ENCODE measurements around the gene TMTC3.
"Not testable (repeated sequence)": the region's sequence is repeated elsewhere in the genome, so short reads cannot be mapped to it uniquely, and the experiment has no call there.

Gene TMTC3

DNA sequence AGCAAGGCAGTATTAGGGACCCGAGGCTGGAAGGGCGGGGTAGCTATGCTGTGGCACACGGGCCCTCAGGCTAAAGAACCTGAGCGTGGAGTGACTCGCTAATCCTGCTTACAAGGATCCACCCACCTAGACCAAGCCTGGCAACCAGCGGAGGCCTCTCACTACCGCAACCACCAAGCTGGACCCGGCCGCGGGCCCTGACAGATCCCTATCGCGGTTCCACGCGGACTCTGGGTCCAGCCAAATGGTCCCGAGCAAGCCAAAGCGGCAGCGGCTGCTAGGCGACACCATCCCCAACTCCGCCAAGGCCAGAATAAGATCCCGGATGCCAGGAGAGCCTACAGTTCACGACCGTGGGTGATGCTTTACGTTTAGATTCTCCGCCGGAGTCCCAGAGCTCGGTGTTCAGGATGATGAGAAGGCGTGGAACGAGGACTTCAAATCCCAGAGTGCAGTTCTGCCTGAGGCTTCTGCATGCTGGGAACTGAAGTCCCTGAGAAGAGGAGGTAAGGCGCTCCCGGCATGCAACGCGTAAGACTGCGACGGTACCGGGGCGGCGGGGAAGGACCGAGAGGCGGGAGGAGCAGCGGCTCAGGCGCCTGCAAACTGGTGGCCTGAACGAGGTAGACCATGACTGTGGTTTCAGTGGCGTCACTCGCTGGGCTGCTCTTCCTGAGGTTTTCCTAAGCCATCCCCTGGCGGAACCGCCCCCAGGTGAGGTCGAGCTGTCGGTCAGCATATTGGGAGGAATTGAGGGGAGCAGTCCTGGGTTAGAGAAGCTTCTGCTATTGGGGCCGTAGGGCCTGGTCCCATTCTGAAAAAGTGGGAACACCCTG, at the start of gene TMTC3, which contains the start of gene CEP290:
TMTC3 (plus strand) TSS at position 534 of the 836 bp plus-strand sequence. CDS start 6,009 bp downstream, outside the sequence.
CEP290 (minus strand) TSS at position 315 of the 836 bp plus-strand sequence. CDS start 781 bp downstream, outside the sequence.
- peak; percentile 98 for DNase-seq

DNA sequence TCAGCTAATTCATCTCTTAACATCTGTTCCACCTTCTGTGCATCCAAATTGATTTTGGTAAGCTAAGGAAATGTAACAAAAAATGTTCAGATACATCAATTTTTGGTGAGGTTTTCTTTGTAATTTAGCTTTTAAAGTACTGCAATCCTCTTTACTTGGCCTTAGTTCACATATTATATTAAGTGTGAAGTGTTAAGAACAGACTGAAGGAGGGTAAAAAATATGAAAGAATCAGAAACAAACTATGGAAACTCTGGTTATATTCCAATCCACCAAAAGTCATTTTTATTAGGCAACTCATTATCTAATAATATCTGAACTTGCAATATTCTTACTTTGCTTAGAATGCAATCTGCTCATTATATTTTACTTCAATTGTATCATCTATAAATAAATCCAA, 49.3 kb upstream of the TMTC3 start:
- no peak for DNase-seq

DNA sequence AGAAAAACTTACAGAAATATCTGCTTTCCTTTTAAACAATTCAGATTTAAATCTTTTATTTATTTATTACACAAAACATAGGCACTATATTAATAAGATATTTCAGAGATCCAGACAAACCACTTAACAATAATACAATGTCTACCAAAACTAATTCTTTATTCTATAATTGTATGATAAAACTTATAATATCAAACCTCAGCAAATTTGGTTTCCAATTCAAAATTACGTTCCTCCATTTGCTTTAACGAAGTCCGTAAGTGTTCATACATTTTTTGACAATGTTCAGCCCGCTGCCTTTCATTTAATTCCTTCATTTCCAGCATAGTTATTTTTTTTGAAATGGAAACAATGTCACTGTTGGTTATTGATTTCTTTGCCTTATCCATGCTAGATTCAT, 48.5 kb upstream of the TMTC3 start:
- no peak for DNase-seq

DNA sequence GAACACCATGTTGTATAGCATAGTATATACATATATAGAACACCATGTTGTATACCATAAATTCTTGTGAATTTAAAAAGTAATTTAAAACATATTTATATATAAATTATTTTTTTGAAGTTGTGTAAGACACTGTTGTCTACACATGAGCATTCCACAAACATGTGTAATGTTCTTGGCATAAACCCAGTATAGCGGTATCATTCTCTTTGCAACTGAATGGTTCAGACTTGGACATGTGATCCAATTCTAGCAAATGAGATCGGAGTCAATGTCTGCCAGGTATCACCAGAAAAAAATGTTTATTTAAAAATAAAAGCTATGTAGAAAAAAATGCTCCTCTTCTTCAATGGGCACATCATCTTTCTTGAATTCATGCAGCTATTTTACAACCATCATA, 34.1 kb upstream of the TMTC3 start:
- DNase-seq = no peak

DNA sequence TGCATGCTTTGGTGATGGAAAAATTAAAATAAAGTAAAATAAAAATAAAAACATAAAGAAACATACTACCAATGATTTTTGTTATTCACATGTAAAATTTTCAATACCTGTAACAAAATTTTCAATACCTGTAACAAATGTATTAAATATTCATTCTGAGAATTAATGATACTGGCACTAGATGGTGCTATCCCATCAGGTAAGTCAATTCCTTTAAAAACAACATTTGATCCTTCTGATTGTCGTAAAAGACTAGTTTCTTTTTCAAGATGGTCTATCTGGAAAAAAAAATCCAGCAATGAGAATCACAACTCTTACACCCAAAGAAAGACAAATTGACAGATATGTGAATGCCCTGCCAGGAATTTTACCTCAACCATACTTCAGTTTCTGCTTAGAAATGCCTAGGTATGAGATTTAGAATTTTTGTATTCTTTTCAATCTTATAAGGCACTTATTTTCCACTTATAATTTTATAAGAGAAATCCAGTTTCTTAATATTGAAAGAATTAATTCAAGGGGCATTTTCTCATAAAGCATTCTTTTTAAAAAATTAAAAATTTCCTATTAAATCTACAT, 30.9 kb upstream of the TMTC3 start:
- DNase-seq = peak; percentile 24

DNA sequence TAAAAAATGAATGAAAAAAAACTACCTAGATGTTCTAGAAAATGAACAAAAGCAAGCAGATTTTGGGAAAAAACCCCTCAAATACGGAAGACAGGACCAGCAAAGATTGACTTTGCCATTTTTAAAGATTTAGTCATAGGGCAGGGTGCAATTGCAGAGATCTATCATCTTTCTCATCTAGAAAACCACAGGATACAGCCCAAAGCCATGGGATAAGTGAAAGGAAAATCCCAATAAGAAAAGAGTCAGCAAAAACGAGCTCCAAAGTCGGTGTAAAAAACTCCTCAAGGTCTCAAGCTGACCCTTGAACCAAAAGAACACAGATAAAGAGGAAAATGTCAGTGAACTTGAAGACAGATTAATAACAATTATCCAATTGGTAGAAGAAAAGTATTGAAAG, 28.2 kb upstream of the TMTC3 start:
- DNase-seq = no peak

DNA sequence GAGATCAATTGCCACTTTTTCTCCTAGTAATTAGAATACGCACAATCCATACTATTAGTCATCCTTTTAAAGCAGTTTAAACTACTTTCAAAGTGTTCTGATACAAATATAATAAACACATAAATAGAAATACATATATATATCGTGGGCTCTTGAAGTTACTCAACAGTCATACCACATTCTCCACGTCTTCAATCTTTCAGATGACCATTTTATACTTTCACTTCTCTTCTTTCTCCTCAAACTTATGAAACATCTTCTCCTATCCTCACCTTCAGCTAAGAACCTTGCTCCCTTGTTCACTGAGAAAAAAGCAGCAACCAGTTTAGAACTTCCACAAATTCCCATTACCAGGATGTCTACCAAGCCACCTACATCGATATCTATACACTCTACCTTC, 19.4 kb upstream of the TMTC3 start:
- DNase-seq = no peak

DNA sequence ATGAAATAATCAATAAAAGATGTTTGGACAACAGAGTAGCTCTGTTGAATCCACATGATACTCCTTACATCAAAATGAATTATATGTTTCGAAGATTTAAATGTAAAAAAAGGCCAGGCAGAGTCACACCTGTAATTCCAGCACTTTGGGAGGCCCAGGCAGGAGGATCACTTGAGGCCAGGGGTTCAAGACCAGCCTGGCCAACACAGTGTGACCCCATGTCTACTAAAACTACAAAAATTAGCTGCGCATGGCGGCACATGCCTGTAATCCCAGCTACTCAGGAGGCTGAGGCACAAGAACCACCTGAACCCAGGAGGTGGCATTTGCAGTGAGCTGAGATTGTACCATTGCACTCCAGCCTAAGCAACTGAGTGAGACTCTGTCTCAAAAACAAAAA, 15.0 kb upstream of the TMTC3 start:
- DNase-seq = no peak

DNA sequence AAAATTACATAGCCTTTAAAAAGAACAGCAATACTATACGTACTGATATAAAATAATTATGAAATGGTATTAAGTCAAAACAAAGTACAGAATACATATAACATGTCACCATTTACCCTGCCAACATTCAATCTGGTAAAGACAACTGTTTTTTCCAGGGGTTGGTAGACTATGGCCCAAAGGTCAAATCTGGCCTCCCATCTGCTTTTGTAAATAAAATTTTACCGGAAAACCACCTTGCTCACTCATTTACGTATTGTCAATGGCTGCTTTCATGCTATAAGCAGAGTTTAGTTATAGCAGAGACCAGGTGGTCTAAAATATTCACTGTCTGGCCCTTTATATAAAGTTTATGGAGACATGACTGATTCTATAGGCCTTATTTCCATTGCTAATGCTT, 14.3 kb upstream of the TMTC3 start:
- DNase-seq = no peak

DNA sequence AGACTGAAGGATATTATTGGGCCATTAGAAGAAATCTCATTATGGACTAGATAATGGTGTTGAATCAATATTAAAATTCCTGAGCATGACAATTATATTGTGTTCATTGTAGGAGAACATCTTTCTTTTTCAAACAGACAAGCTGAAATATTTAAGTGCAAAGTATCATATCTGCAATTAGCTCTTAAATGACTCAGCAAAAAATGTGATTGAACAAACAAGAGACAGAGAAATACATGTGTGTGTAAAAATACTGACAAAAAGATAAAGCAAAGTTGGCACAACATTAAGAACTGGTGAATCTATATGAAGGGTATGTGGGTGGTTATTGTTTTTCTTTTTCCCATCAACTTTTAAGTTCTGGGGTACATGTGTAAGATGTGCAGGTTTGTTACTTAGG, 9.7 kb upstream of the TMTC3 start:
- DNase-seq = no peak

DNA sequence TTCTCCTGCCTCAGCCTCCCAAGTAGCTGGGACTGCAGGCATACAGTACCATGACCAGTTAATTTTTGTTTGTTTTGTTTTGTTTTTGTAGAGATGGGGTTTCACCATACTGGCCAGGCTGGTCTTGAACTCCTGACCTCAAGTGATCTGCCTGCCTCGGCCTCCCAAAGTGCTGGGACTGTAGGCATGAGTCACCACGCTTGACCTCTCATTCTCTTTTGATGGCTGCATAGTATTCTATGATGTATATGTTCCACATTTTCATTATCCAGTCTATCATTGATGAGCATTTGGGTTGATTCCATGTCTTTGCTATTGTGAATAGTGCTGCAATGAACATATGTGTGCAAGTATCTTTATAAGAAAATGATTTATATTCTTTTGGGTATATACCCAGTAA, 8.9 kb upstream of the TMTC3 start:
- DNase-seq = not testable (repeated sequence)

DNA sequence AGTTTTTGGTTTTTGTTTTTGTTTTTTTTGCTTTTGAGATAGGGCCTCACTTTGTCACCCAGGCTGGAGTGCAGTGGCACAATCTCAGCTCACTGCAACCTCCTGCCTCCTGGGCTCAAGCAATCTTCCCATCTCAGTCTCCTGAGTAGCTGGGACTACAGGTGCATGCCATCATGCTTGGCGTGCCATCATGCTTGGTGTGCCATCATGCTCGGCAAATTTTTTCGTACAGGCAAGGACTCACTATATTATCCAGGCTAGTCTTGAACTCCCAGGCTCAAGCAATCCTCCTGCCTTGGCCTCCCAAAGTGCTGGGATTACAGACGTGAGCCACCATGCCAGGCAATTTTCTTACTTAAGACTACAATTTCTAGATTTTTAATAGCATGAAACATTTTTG, 2.4 kb upstream of the TMTC3 start:
- DNase-seq = not testable (repeated sequence)

DNA sequence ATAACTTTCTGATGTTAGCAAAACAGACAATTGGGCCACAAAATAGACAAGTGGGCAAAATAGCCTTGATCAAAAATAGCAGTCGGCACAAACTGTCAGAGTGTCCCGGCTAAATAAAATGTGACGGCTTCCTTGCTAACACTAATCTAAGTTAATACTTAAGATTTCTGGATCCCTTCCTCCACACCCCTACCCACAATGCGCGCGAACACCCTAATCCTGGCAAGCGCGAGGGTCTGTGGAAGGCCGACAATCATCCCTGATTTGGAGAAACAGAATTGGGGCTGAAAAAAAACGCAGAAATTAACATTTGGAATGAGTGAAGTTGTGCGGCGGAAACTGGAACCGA, 708 bp upstream of the TMTC3 start:
- DNase-seq = no peak

DNA sequence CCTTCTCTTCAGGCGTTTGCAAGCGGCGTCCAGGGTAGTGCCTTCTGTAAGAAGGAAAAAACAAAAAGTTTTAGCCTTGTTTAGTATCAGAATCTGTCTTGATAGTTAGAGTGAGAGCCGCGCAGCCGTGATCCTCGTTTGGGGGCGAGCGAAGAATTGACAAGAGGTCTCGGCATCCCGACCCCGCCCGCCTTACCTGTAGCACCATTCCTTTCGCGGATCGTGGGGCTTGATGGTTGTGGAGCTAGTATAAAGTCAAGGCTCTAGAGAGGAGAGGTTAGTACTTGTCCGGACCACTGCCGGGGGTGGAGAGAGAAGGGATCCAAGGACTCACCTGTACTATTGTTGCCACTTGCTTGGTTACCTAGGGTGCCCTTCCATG, 494 bp downstream of the TMTC3 start:
- peak; percentile 44 for DNase-seq

DNA sequence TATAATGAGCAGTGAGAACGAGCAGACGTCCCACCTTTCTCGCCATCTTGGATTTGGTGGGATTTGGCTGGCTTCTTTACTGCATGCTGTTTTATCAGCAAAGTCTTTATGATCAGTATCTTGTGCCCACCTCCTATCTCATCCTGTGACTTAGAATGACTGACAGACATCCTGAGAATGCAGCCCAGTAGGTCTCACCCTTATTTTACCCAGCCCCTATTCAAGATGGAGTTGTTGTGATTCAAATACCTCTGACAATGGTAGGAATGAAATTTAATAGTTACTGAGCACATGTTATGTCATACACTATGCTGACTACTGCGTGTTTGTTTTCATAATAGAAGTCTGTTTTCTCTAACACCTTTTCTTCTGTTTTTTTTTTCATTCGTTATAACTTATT, 1.9 kb downstream of the TMTC3 start:
- DNase-seq = no peak

DNA sequence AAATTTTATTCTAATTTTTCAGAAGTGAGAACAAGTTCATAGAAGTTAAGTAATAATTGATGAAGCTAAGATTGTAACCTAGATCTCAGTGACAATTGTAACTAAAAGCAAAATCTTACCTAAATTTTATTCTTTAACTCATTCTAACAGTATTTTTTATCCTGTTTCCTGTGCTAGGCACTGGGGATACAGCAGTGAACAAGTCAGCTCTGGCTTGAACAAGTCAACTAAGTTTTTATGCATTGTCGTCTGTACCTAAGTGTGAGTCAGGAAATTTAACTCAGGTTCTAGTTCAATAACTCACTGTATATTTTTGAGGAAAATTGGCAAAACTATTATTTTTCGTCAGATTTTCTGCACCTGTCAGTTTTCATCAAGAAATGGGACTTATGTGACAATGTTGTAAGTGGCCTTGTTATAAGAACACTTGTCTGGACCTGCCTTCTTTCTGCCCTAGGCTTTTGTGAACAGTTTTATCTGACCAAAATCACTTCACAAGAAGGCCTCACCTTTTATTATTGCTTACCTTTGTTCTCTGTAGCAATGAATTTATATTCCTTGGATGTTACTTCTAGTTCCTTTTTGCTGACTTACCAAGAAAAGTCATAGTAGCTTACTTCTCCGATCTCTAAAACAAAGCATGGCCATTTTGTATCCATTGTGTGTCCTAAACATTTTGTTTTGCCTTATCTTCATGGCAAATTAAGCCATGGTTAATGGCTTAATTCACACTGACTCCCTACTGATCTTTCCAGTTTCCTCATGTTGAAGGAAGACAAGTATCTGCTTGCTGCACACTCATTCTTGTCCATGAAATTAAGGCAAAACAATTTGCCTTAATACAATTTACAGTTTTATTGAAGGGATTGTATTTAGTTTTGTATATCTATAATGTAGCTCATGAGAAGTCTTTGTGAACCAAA, 2.7 kb downstream of the TMTC3 start:
- DNase-seq = no peak

DNA sequence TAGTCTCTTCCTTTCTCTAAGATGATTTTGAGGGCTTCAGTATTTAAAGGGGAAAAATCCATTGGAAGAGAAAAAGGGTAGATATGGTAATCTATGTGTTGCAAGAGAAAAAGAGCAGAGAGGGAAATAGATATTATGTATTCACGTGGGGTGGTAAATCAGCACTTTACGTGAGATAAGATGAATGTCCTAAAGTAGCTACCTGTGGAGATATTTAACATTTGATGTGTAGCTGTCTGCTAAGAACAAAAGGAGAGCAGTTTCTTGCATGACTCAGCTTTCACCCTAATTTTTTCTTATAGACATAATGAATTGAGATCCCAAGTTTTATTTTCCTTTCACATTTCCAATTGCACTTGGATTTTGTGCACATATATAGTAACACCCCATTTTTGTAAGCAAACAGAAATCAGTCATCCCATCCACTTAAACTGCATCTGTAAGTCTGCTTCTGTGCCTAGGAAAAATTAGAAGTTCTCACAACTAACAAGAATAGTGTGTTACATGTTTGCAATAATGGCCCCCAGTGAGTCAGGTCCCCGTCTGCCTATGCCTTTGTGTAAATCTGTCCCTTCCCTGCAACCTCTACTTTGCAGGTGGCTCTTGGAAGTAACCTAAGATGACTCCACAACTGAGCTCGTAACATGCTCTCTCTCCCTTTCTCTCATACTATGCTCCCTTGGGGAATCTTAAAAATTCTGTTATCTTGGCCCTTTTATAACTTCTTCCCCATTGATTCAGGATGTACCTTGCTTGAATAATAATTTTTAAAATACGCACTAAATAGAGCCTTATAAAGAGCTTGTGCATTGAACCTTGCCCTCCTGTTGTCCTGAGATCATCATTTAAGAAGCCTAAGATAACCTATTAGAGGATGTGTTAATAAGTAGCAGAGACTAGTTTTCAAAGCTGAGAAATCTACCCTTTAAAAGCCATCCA, 3.7 kb downstream of the TMTC3 start:
- no peak for DNase-seq

DNA sequence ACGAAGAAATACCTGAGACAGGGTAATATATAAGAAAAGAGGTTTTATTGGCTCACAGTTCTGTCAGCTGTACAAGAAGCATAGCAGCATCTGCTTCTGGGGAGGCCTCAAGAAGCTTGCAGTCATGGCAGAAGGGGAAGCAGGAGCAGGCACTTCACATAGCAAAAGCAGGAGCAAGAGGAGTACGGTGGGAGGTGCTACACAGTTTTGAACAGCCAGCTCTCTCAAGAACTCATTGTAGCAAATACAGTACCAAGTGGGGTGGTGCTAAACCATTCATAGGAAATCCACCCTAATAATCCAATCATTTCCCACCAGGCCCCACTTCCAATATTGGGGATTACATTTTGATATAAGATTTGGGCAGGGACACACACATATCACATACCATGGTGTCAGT, 8.0 kb downstream of the TMTC3 start:
- DNase-seq = no peak

DNA sequence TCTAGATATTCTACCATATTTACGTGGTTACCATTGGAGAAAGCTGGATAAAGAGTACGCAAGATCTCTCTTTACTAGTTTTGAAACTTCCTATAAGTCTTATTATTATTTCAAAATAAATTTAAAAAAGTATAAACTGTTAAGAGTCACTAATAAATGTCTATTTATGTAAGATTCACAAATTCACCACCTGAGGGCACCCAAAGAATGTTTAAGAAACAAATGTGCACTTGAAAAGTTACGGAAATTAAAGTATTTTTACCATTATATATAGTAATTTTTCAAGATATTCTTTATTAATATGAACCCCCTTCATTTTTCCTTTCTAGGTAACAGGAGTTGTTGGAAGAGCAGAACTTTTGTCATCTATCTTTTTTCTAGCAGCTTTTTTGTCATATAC, 11.9 kb downstream of the TMTC3 start:
- no peak for DNase-seq

DNA sequence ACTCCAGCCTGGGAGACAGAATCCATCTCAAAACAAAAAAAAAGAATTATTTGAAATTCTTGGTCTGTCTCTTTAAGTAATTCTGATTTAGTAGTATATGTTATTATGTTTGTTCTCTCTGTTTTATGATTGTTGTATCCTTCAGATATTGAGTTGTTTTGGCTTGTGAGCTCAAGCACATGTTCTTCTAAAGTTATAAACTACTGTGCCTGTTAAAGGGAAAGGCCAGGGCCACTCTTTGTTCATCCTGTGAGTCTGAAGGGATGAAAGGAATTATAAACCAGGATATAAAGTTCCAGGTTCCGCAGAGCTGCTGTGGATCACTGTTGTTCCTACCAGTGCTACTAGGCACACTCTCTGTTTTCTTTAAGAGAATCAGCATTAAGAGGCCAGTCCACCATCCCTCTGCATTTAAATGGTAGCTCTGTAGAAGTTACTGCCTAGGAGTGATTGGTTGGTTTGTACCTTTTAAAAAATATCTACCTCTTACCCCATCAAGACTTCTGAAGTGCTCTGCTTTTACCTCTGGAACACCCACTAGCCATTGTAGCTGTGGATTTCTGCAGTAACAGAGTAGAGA, 14.1 kb downstream of the TMTC3 start:
- DNase-seq = no peak

DNA sequence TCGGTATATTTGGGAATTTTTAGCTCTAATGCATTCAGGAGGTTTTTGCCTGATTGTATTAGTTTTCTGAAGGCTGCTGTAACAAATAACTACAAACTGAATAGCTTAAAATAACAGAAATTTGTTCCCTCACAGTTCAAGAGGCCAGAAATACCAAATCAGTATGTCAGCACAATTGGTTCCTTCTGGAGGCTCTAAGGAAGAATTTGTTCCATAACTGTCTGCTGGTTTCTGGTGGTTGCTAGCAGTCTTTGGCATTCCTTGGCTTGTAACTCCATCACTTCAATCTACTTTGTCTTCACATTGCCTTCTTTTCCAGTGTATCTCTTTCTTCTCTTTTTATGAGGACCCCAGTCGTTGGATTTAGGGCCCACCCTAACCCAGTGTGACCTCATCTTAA, 21.3 kb downstream of the TMTC3 start:
- no peak for DNase-seq

DNA sequence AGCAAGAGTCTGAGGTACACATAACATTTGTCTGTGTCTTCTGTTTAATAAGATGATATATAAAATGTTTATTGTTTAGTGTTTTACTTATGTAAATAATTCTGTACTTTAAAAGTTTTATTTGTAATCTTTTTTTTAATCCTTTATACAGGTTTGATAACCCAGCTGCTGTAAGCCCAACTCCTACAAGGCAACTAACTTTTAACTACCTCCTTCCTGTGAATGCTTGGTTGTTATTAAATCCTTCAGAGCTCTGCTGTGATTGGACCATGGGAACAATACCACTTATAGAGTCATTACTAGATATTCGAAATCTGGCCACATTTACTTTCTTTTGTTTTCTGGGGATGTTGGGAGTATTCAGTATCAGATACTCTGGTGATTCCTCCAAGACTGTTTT, 24.1 kb downstream of the TMTC3 start:
- no peak for DNase-seq

Data from SHP77 treated with DMSO at 0.1 percent for 48 hours (cell line).